UCSD-AML1 (cell line): ENCODE results near the gene PHB1.
A peak's percentile ranks its signal among the peaks of the same experiment; 100 is the strongest.
"Not testable (repeated sequence)": the region's sequence is repeated elsewhere in the genome, so short reads cannot be mapped to it uniquely, and the experiment has no call there.

Source experiments
- DNase-seq: peaks from one replicate; lab custom pipeline; 2025; ENCODE audit not compliant: unreplicated experiment; lab: John Stamatoyannopoulos, UW

PHB1 gene

DNA sequence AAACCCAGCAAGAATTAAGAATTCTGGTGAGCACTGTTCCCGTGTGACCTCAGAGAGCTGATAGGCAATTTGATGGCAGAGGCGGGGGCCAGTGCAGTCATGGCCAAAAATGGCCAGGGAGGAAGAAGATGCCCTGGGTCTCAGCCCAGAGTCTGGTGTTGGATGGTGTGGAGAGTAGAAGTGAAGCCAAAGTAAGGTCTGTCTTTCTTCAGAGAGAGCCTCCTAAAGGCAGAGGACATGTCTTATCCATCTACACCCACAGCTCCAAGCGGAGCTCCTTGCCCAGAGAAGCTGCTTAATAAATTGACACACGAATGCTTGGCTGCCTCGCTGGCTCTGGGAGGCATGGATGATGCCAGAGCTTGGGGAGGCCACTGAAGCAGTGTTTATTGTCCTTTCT, 32.9 kb downstream of the PHB1 start:
- DNase-seq: no peak

DNA sequence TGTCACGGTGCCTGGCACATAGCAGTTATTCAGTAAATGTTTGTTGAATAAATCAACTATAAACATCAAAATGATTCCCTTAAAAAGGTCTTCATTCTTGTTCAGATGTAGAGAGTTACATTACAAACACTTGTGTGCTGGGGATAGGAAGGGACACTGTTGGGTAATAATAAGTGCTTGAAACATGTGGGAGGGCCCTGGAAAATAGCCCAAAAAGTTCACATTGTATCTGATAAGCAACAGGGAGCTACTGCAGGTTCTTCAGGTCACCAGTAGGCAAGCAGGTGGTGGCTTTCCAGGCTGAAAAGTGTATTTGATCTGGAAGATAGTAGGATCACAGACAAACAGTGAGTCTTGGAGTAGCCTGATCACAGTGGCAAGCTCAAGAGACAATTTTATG, 33.6 kb downstream of the PHB1 start:
- no peak for DNase-seq

- no peak for DNase-seq
These were observed 34.8 kb downstream of the PHB1 start for GRCh38 chr17:49379926-49380325.

DNA sequence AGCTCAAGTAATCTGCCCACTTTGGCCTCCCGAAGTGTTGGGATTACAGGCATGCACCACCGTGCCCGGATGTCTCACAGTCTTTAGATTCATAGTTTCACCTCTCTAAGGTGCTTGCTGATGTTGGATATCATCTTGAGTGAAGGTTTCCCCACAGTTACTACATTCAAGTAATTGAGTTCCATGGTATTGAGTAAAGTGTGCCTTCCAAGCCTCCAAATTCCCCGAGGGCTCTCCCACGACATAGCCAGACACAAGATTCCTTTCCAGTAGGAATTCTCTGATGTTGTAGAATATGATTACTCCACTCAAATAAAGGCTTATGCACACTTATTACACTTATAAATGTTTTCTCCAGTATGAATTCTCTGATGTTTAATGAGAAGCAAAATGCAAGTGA, 36.4 kb downstream of the PHB1 start:
- no peak for DNase-seq

DNA sequence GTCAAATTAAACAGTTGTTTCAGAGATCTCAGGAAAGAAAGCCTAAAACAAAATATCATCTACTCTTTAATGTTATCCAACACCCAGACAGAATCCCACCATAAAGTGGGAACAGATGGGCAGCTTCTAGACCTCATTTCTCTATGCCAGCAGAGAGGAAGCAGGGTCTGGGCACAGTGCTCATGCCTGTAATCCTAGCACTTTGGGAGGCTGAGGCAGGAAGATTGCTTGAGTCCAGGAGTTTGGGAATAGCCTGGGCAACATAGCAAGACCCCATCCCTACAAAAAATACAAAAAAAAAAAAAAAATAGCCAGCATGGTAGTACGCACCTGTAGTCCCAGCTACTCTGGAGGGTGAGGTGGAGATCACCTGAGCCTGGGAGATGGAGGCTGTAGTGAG, 39.1 kb downstream of the PHB1 start:
- no peak for DNase-seq

DNA sequence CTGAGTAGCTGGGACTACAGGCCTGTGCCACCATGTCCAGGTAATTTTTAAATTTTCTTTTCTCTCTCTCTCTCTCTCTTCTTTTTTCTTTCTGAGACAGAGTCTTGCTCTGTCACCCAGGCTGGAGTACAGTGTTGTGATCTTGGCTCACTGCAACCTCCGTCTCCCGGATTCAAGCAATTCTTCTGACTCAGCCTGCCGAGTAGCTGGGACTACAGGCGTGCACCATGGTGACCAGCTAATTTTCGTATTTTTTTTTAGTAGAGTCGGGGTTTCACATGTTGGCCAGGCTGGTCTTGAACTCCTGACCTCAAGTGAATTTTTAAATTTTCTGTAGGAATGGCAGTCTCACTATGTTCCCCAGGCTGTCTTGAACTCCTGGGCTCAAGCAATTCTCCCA, 41.6 kb downstream of the PHB1 start:
- no peak for DNase-seq

DNA sequence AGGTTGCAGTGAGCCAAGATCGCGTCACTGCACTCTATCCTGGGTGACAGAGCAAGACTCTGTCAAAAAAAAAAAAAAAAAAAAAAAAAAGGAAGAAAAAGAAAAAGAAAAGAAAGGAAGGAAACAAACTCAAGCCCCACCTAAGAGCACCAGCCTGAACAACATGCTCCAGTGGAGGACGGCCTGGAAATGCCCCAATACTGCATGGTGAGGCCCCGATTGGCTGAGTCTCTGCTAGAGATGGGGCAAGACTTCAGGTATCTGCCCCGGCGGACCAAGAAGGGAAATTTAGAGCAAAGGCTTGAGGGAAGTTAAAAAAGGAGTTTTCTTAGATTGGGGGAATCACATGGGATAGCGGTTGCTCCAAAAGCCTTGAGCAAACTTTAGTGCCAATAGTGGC, 42.3 kb downstream of the PHB1 start:
- no peak for DNase-seq

GRCh38 chr17:49370971-49371834, 43.5 kb downstream of the PHB1 start:
- DNase-seq: no peak

DNA sequence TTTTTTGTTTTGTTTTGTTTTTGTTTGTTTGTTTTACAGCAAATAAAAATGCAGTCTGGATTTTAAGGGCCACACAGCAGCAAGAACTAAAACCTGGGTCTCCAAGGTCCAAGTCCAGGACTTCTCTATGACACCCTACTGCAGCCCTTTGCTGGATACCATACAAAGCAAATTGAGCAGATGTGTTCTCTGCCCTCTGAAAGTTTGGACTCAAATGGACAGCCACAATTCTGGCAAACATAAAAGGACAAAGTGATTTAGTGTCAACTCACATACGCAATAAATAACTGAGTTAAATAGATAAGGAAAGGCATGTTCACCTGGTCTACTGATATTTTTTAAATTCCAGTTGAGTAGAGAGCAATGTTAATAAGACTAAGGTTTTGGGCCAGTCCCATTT, 44.9 kb downstream of the PHB1 start:
- no peak for DNase-seq

DNA sequence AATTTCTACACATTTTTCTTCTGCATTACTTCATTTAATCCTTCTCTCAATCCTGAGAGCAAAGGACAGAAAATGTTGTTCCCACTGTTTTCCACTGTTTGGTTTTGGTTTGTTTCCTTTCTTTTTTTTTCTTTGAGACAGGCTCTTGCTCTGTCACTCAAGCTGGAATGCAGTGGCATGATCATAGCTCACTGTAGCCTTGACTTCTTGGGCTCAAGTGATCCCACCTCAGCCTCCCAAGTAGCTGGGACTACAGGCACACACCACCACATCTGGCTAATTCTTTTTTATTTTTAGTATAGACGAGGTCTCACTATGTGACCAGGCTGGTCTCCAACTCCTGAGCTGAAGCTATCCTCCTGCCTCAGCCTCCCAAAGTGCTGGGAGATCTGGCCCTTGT, 45.6 kb downstream of the PHB1 start:
- no peak for DNase-seq

- peak; percentile 48 for DNase-seq
These were observed 49.0 kb downstream of the PHB1 start for GRCh38 chr17:49365667-49366066.

DNA sequence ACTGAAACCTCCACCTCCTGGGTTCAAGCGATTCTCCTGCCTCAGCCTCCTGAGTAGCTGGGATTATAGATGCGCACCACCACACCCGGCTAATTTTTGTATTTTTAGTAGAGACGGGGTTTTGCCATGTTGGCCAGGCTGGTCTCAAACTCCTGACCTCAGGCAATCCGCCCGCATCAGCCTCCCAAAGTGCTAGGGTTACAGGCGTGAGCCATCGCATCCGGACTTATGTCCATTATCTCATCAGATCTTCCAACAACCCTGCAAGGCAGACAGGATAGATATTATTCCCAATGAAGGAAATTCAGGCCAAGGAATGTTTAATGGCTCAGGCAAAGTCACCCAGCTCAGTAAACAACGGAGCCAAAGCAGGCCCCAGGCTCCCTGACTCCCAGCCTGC, 49.6 kb downstream of the PHB1 start:
- not testable (repeated sequence) for DNase-seq

- no peak for DNase-seq
These were observed 50.6 kb downstream of the PHB1 start for GRCh38 chr17:49364119-49364518.

DNA sequence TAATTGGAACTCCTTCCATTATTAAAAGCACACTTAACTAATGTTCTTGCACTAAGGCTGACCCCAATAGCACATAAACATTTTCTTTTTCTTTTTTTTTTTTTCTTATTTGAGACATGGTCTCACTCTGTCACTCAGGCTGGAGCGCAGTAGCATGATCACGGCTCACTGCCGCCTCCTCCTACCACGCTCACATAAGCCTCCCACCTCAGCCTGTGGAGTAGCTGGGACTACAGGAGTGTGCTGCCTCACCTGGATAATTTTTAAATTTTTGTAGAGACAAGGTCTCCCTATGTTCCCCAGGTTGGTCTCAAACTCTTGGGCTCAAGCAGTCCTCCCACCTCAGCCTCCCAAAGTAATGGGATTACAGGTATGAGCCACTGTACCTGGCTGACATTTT, 51.4 kb downstream of the PHB1 start:
- no peak for DNase-seq

GRCh38 chr17:49362723-49363117, 52.0 kb downstream of the PHB1 start:
- no peak for DNase-seq

- peak; percentile 88 for DNase-seq
These were observed 52.6 kb downstream of the PHB1 start, which contains the start of gene ZNF652 for GRCh38 chr17:49361902-49362722. ZNF652 (minus strand) TSS chr17:49362250; CDS start chr17:49317725, 44,525 bp downstream.

- peak; percentile 60 for DNase-seq
These were observed 53.4 kb downstream of the PHB1 start for GRCh38 chr17:49361129-49361901.

DNA sequence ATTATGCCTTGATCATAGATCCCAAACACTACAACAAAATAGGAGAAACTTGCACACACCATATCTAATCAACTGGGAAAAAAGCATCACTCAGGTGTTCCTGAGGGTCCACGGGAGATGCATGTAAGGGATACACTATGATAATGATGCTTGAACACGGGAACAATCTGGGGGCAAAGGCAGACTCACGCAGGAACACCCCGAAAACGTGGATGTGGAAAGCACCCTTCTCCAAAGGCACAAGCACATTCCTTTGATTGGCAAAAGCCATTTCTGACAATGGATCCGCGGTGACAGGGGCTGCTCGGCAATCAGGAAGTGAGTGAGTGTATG, 53.9 kb downstream of the PHB1 start:
- peak; percentile 42 for DNase-seq

- DNase-seq: no peak
These were observed 54.5 kb downstream of the PHB1 start for GRCh38 chr17:49359990-49360795.

- no peak for DNase-seq
These were observed 55.9 kb downstream of the PHB1 start for GRCh38 chr17:49358641-49359247.
